Neural cell (in vitro differentiated cells): ENCODE measurements around the gene FCHSD1. TPM values are rescaled to one million over a fixed set of nuclear protein-coding genes. Genes with fewer than 3 reads are reported as not detected.

Experiments
- H2AFZ ChIP-seq: fragments of 200-600, 300-800 bp; sonication (generic), shearing (Covaris generic); 2 replicates; pipeline ENCODE4 v1.6.0; 2014; ENCODE audit warnings: low read depth, mild to moderate bottlenecking, antibody characterized with exemption, low read length, moderate library complexity
- H3F3A ChIP-seq: fragments of 200-600 bp; shearing (Covaris generic); 2 replicates; pipeline ENCODE4 v1.6.1; 2016; ENCODE audit warnings: mild to moderate bottlenecking, moderate library complexity, mixed read lengths, antibody characterized with exemption, low read length; ENCODE audit not compliant: insufficient read depth, poor library complexity, severe bottlenecking
- H3K27ac ChIP-seq: fragments of 200-600, 300-800 bp; sonication (generic), shearing (Covaris generic); 2 replicates; pipeline ENCODE4 v1.5.1; 2014; ENCODE audit warnings: mild to moderate bottlenecking, low read length, moderate library complexity
- H3K27me3 ChIP-seq: fragments of 300-800, 200-600 bp; sonication (generic), shearing (Covaris generic); 2 replicates; pipeline ENCODE4 v1.6.0; 2014; ENCODE audit warnings: mild to moderate bottlenecking, low read depth, low read length, moderate library complexity; ENCODE audit not compliant: insufficient read depth
- H3K36me3 ChIP-seq: fragments of 300-800, 200-600 bp; sonication (generic), shearing (Covaris generic); 2 replicates; pipeline ENCODE4 v1.5.1; 2014; ENCODE audit warnings: mild to moderate bottlenecking, antibody characterized with exemption, low read length, moderate library complexity; ENCODE audit not compliant: insufficient read depth
- H3K4me2 ChIP-seq: fragments of 300-800, 200-600 bp; sonication (generic), shearing (Covaris generic); 2 replicates; pipeline ENCODE4 v1.6.0; 2014; ENCODE audit warnings: mild to moderate bottlenecking, low read length
- H3K4me3 ChIP-seq: fragments of 300-800, 200-600 bp; sonication (generic), shearing (Covaris generic); 2 replicates; pipeline ENCODE4 v1.5.1; 2014; ENCODE audit warnings: mild to moderate bottlenecking, low read length, moderate library complexity
- H3K79me2 ChIP-seq: fragments of 200-600 bp; shearing (Covaris generic); replicated peaks from 2 replicates; pipeline ENCODE4 v1.6.0; 2014; ENCODE audit warnings: mild to moderate bottlenecking, low read length, moderate library complexity; ENCODE audit not compliant: insufficient read depth
- H3K9ac ChIP-seq: fragments of 300-800, 200-600 bp; sonication (generic), shearing (Covaris generic); 2 replicates; pipeline ENCODE4 v1.6.1; 2016; ENCODE audit warnings: mild to moderate bottlenecking, low read length, mixed read lengths
- H3K9me2 ChIP-seq: fragments of 200-600 bp; shearing (Covaris generic); 2 replicates; pipeline ENCODE4 v1.6.1; 2016; ENCODE audit warnings: mild to moderate bottlenecking, low read length, mixed read lengths; ENCODE audit not compliant: insufficient read depth
- H3K9me3 ChIP-seq: fragments of 200-600, 300-800 bp; sonication (generic), shearing (Covaris generic); 2 replicates; pipeline ENCODE4 v1.6.1; 2016; ENCODE audit warnings: mild to moderate bottlenecking, mixed run types, low read length, moderate library complexity, mixed read lengths
- H4K20me1 ChIP-seq: fragments of 200-600 bp; shearing (Covaris generic); 2 replicates; pipeline ENCODE4 v1.6.1; 2016; ENCODE audit warnings: mild to moderate bottlenecking, mixed run types; ENCODE audit not compliant: insufficient read depth
- CTCF ChIP-seq: fragments of 450-650 bp; IDR thresholded peaks from 2 replicates; pipeline ENCODE4 v1.5.1; 2014; ENCODE audit warnings: antibody characterized with exemption, mild to moderate bottlenecking, moderate library complexity; ENCODE audit not compliant: poor library complexity, severe bottlenecking
- EP300 ChIP-seq: fragments of 450-650 bp; conservative IDR thresholded peaks from 2 replicates; pipeline ENCODE4 v1.6.1; 2014; ENCODE audit warnings: antibody characterized with exemption, mild to moderate bottlenecking, moderate library complexity; ENCODE audit not compliant: poor library complexity, severe bottlenecking
- EZH2 ChIP-seq: fragments of 200-600, 300-800 bp; shearing (Covaris generic), sonication (generic); IDR thresholded peaks from 2 replicates; pipeline ENCODE4 v1.6.1; 2014; ENCODE audit warnings: antibody characterized with exemption, low read length, borderline replicate concordance, mild to moderate bottlenecking; ENCODE audit not compliant: insufficient read depth, poor library complexity, severe bottlenecking
- MXI1 ChIP-seq: fragments of 450-650 bp; conservative IDR thresholded peaks from 2 replicates; pipeline ENCODE4 v1.6.1; 2014; ENCODE audit warnings: antibody characterized with exemption, mild to moderate bottlenecking; ENCODE audit not compliant: poor library complexity, severe bottlenecking
- POLR2AphosphoS5 ChIP-seq: IDR thresholded peaks from 2 replicates; pipeline ENCODE4 v1.6.1; 2012
- RAD21 ChIP-seq: fragments of 450-650 bp; conservative IDR thresholded peaks from 2 replicates; pipeline ENCODE4 v1.6.1; 2014; ENCODE audit warnings: antibody characterized with exemption, mild to moderate bottlenecking, moderate library complexity
- REST ChIP-seq: IDR thresholded peaks from 2 replicates; pipeline ENCODE4 v1.6.1; 2012; ENCODE audit warnings: borderline replicate concordance
- SMC3 ChIP-seq: fragments of 450-650 bp; conservative IDR thresholded peaks from 2 replicates; pipeline ENCODE4 v1.6.1; 2014; ENCODE audit warnings: antibody characterized with exemption, mild to moderate bottlenecking, moderate library complexity; ENCODE audit not compliant: poor library complexity
- TAF1 ChIP-seq: IDR thresholded peaks from 2 replicates; pipeline ENCODE4 v1.6.1; 2012; ENCODE audit warnings: low read depth
- polyA minus RNA-seq: library from RNA; depleted of rRNA, polyadenylated mRNA; stranded (reverse); fragments of >200 nt; gene quantifications from 2 replicates; pipeline ENCODE4 v1.2.3, GENCODE V29; 2014
- polyA plus RNA-seq: library from polyadenylated mRNA; depleted of rRNA; stranded (reverse); fragments of >200 nt; gene quantifications from 2 replicates; pipeline ENCODE4 v1.2.3, GENCODE V29; 2014

Gene FCHSD1
- 3.9 and 5.4 TPM in 2 replicates for polyA plus RNA-seq
- polyA minus RNA-seq = 3.2 and 6.7 TPM in 2 replicates

- H4K20me1 ChIP-seq = no peaks in the 10 kb centered on the region
- H2AFZ ChIP-seq = peak within 1 kb of the TSS; percentile 2
- no peaks in the 10 kb centered on the region for H3K79me2 ChIP-seq
- H3F3A ChIP-seq = no peaks in the 10 kb centered on the region
- peak within 1 kb of the TSS; percentile 20 for H3K9ac ChIP-seq
- no peak within 1 kb of the TSS for H3K4me2 ChIP-seq
- H3K27ac ChIP-seq = no peak within 1 kb of the TSS
- no peaks in the 10 kb centered on the region for H3K9me2 ChIP-seq
- H3K27me3 ChIP-seq = peaks cover 5% of the 10 kb centered on the region
- TF ChIP-seq EZH2 (no peak), MXI1 (no peak), SMC3 (no peak), REST (no peak), POLR2AphosphoS5 (no peak), TAF1 (no peak), CTCF (no peak), EP300 (no peak), RAD21 (no peak)
- H3K9me3 ChIP-seq = no peaks in the 10 kb centered on the region
- peak within 1 kb of the TSS; percentile 66 for H3K4me3 ChIP-seq
- no peaks in the 10 kb centered on the region for H3K36me3 ChIP-seq
Observed at GRCh38 chr5:141650851-141651727, at the start of gene FCHSD1. TSS of gene FCHSD1 (minus strand) at chr5:141651418. CDS start at chr5:141651368, 50 bp downstream.

GRCh38 chr5:141697586-141697985 is 46.4 kb upstream of the FCHSD1 start:
- Histone ChIP-seq H3F3A (no peaks in the 10 kb centered on the region), H3K9ac (no peak overlapping the region), H3K36me3 (no peaks in the 10 kb centered on the region), H3K27me3 (no peaks in the 10 kb centered on the region), H3K4me2 (no peak overlapping the region), H3K9me2 (no peaks in the 10 kb centered on the region), H3K4me3 (no peak overlapping the region), H2AFZ (no peak overlapping the region), H4K20me1 (no peaks in the 10 kb centered on the region), H3K9me3 (no peaks in the 10 kb centered on the region), H3K27ac (no peak overlapping the region), H3K79me2 (no peaks in the 10 kb centered on the region)
- TF ChIP-seq EP300 = no peak
- TF ChIP-seq EZH2 = no peak
- TF ChIP-seq RAD21 = no peak
- TF ChIP-seq SMC3 = no peak
